ENCODE data around the gene MAPK8IP2.

GRCh38 chr22:50567721-50568252, 32.8 kb upstream of the MAPK8IP2 start:
- TF ChIP-seq CTCF (IDR thresholded peaks at IDR 0.05) = no peak
- TF ChIP-seq POLR2A (IDR thresholded peaks at IDR 0.05) = no peak

All from right lobe of liver (tissue), 4 donors.